Measurements from ENCODE around the gene TADA3. TPM values are rescaled to one million over a fixed set of nuclear protein-coding genes. Genes with fewer than 3 reads are reported as not detected.

Gene TADA3
- total and polyA plus RNA-seq, 9 of the 15 experiments (the other 6 are each of a cell fraction or from before 2014, with no cell fraction given): 4.1 to 110 (median 74.8) TPM

- TF ChIP-seq GTF2B (IDR thresholded peaks at IDR 0.05; ENCODE audit: extremely low read depth, insufficient read length): peak; percentile 18
- no peak for TF ChIP-seq GABPA (tag; conservative IDR thresholded peaks at IDR 0.05; ENCODE audit: low read depth)
- peak; percentile 95 for TF ChIP-seq ESRRA (IDR thresholded peaks at IDR 0.05; ENCODE audit: borderline replicate concordance, low read depth)
- TF ChIP-seq FOXM1 (IDR thresholded peaks at IDR 0.05; ENCODE audit: low read depth): 0 out of 2 replicates have a peak, but pooled peaks have one; percentile 24
- no peak for TF ChIP-seq FOXM1 (CRISPR knock-in tag; IDR thresholded peaks at IDR 0.05; ENCODE audit: low read depth)
- TF ChIP-seq L3MBTL2 (IDR thresholded peaks at IDR 0.05): no peak; the same call in 1 of the 2 replicates
- no peak for TF ChIP-seq CEBPB (tag; IDR thresholded peaks at IDR 0.05)
- TF ChIP-seq CREB3L1 (IDR thresholded peaks at IDR 0.05; ENCODE audit: borderline replicate concordance, low read depth): peak; percentile 15
- TF ChIP-seq HDAC3 (IDR thresholded peaks at IDR 0.05; ENCODE audit: borderline replicate concordance, partially characterized antibody): peak; percentile 29
- no peak for TF ChIP-seq CHD7 (IDR thresholded peaks at IDR 0.05; ENCODE audit: low read depth, low read length)
- TF ChIP-seq ZNF263 (CRISPR knock-in tag; IDR thresholded peaks at IDR 0.05; ENCODE audit: borderline replicate concordance): no peak
- TF ChIP-seq ZNF253 (CRISPR knock-in tag; conservative IDR thresholded peaks at IDR 0.05): no peak
- TF ChIP-seq KDM1A (IDR thresholded peaks at IDR 0.05): peak; percentile 90 to 94
- no peak for TF ChIP-seq HNRNPUL1 (IDR thresholded peaks at IDR 0.05; ENCODE audit: low read length)
- TF ChIP-seq SUPT5H (IDR thresholded peaks at IDR 0.05): 0 out of 2 replicates have a peak, but pooled peaks have one; percentile 66
Observed at GRCh38 chr3:9791790-9792404, 376 bp downstream of the TADA3 start (continued).

All from K562 (cell line).